Activated CD4-positive, alpha-beta memory T cell treated with anti-CD3 and anti-CD28 coated beads, Interleukin-2, amount 10 ng/mL, durations not matched to agents 7 days and 5 days (primary cell): ENCODE measurements around the gene SLC10A1. TPM values are rescaled to one million over a fixed set of nuclear protein-coding genes. Genes with fewer than 3 reads are reported as not detected.

Source experiments
- CTCF ChIA-PET: fragments of 350-600 bp; sonication (Branson Sonifier 250); formaldehyde crosslinking; loops from one replicate; lab custom pipeline; 2021; ENCODE audit warnings: antibody characterized with exemption, inconsistent platforms; lab: Charles Lee
- POLR2A ChIA-PET: fragments of 350-600 bp; sonication (Branson Sonifier 250); formaldehyde crosslinking; loops from one replicate; lab custom pipeline; 2021; ENCODE audit warnings: antibody characterized with exemption; lab: Charles Lee
- DNase-seq: peaks from one replicate; pipeline ENCODE4 v3.0.0-alpha.2; 2020
- H3K27ac Mint-ChIP-seq: one replicate; pipeline ENCODE4 v1.8.0; 2021; ENCODE audit warnings: mild to moderate bottlenecking, mixed read lengths
- H3K27me3 Mint-ChIP-seq: one replicate; pipeline ENCODE4 v1.8.0; 2021; ENCODE audit warnings: mixed read lengths
- H3K36me3 Mint-ChIP-seq: one replicate; pipeline ENCODE4 v1.8.0; 2021; ENCODE audit warnings: low read depth, mixed read lengths
- H3K4me1 Mint-ChIP-seq: one replicate; pipeline ENCODE4 v1.8.0; 2021; ENCODE audit warnings: mixed read lengths
- H3K4me3 Mint-ChIP-seq: one replicate; pipeline ENCODE4 v1.8.0; 2021; ENCODE audit warnings: mild to moderate bottlenecking, mixed read lengths
- H3K9me3 Mint-ChIP-seq: one replicate; pipeline ENCODE4 v1.8.0; 2021; ENCODE audit warnings: mixed read lengths
- total RNA-seq, 2 experiments: library from RNA; stranded (reverse); gene quantifications; one replicate each; pipeline ENCODE4 v1.2.3, GENCODE V29; 2021

The SLC10A1 gene
- not detected for total RNA-seq

GRCh38 chr14:69796797-69797500, at the start of gene SLC10A1:
Gene SLC10A1 (minus strand): TSS chr14:69797241. CDS start chr14:69797155, 86 bp downstream.
- H3K27me3 Mint-ChIP-seq = peaks cover 2% of the 10 kb centered on the region
- H3K4me3 Mint-ChIP-seq = no peak within 1 kb of the TSS
- H3K27ac Mint-ChIP-seq = no peak within 1 kb of the TSS
- no peaks in the 10 kb centered on the region for H3K4me1 Mint-ChIP-seq
- H3K36me3 Mint-ChIP-seq = no peaks in the 10 kb centered on the region
- ChIA-PET POLR2A (no interaction called here), CTCF (no interaction called here)
- no peak for DNase-seq
- H3K9me3 Mint-ChIP-seq = no peaks in the 10 kb centered on the region

GRCh38 chr14:69845787-69846186, 48.7 kb upstream of the SLC10A1 start:
- Mint-ChIP-seq H3K27ac (no peak overlapping the region), H3K4me3 (no peak overlapping the region), H3K4me1 (no peaks in the 10 kb centered on the region), H3K27me3 (peaks cover 21% of the 10 kb centered on the region), H3K36me3 (no peaks in the 10 kb centered on the region), H3K9me3 (no peaks in the 10 kb centered on the region)
- CTCF ChIA-PET = no interaction called here
- no peak for DNase-seq
- POLR2A ChIA-PET = no interaction called here

GRCh38 chr14:69845050-69845581, 48.1 kb upstream of the SLC10A1 start:
- H3K4me3 Mint-ChIP-seq = no peak overlapping the region
- H3K36me3 Mint-ChIP-seq = no peaks in the 10 kb centered on the region
- DNase-seq = no peak
- no peaks in the 10 kb centered on the region for H3K9me3 Mint-ChIP-seq
- H3K27ac Mint-ChIP-seq = no peak overlapping the region
- ChIA-PET POLR2A (no interaction called here), CTCF (no interaction called here)
- H3K27me3 Mint-ChIP-seq = peaks cover 21% of the 10 kb centered on the region
- no peaks in the 10 kb centered on the region for H3K4me1 Mint-ChIP-seq

- Mint-ChIP-seq H3K9me3 (no peaks in the 10 kb centered on the region), H3K27me3 (peaks cover 21% of the 10 kb centered on the region), H3K4me3 (no peak overlapping the region), H3K4me1 (no peaks in the 10 kb centered on the region), H3K36me3 (no peaks in the 10 kb centered on the region), H3K27ac (no peak overlapping the region)
- CTCF ChIA-PET = no interaction called here
- POLR2A ChIA-PET = no interaction called here
- DNase-seq = no peak
Observed at GRCh38 chr14:69844171-69844570, 47.1 kb upstream of the SLC10A1 start.

GRCh38 chr14:69842686-69843420, 45.8 kb upstream of the SLC10A1 start:
- no peak overlapping the region for H3K4me3 Mint-ChIP-seq
- no peaks in the 10 kb centered on the region for H3K4me1 Mint-ChIP-seq
- H3K27me3 Mint-ChIP-seq = peaks cover 18% of the 10 kb centered on the region
- POLR2A ChIA-PET = no interaction called here
- DNase-seq = no peak
- CTCF ChIA-PET = no interaction called here
- no peak overlapping the region for H3K27ac Mint-ChIP-seq
- no peaks in the 10 kb centered on the region for H3K36me3 Mint-ChIP-seq
- H3K9me3 Mint-ChIP-seq = no peaks in the 10 kb centered on the region

- no peaks in the 10 kb centered on the region for H3K4me1 Mint-ChIP-seq
- no peaks in the 10 kb centered on the region for H3K36me3 Mint-ChIP-seq
- CTCF ChIA-PET = no interaction called here
Observed at GRCh38 chr14:69841656-69842055, 44.6 kb upstream of the SLC10A1 start.

DNA sequence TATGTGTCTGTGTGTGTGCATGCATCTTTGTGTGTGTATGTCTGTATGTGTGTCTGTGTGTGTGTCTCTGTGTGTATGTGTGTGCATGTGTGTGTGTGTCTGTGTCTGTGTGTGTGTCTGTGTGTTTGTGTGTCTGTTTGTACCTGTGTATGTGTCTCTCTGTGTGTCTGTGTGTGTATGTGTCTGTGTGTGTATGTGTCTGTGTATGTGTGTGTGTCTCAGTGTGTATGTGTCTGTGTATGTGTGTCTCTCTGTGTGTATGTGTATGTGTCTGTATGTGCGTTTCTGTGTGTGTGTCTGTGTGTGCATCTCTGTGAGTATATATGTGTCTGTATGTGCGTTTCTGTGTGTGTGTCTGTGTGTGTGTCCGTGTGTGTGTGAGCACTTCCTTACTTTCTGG, 42.6 kb upstream of the SLC10A1 start:
- H3K4me1 Mint-ChIP-seq = no peaks in the 10 kb centered on the region
- H3K36me3 Mint-ChIP-seq = no peaks in the 10 kb centered on the region
- no peaks in the 10 kb centered on the region for H3K9me3 Mint-ChIP-seq
- no peak overlapping the region for H3K4me3 Mint-ChIP-seq
- H3K27me3 Mint-ChIP-seq = peaks cover 15% of the 10 kb centered on the region
- DNase-seq = no peak
- H3K27ac Mint-ChIP-seq = no peak overlapping the region
- CTCF ChIA-PET = no interaction called here
- POLR2A ChIA-PET = no interaction called here

More at GRCh38 chr14:69841656-69842055, 44.6 kb upstream of the SLC10A1 start:
- H3K27ac Mint-ChIP-seq = no peak overlapping the region
- peaks cover 14% of the 10 kb centered on the region for H3K27me3 Mint-ChIP-seq
- POLR2A ChIA-PET = no interaction called here
- no peak overlapping the region for H3K4me3 Mint-ChIP-seq
- no peak for DNase-seq
- H3K9me3 Mint-ChIP-seq = no peaks in the 10 kb centered on the region

- no peaks in the 10 kb centered on the region for H3K36me3 Mint-ChIP-seq
- DNase-seq = no peak
- ChIA-PET CTCF (no interaction called here), POLR2A (no interaction called here)
- no peak overlapping the region for H3K4me3 Mint-ChIP-seq
- H3K9me3 Mint-ChIP-seq = no peaks in the 10 kb centered on the region
- H3K27ac Mint-ChIP-seq = no peak overlapping the region
- H3K4me1 Mint-ChIP-seq = no peaks in the 10 kb centered on the region
- peaks cover 15% of the 10 kb centered on the region for H3K27me3 Mint-ChIP-seq
Observed at GRCh38 chr14:69838881-69839416, 41.9 kb upstream of the SLC10A1 start.

- peaks cover 8% of the 10 kb centered on the region for H3K27me3 Mint-ChIP-seq
- CTCF ChIA-PET = no interaction called here
- DNase-seq = no peak
- no peak overlapping the region for H3K4me3 Mint-ChIP-seq
- POLR2A ChIA-PET = no interaction called here
- no peak overlapping the region for H3K27ac Mint-ChIP-seq
- no peaks in the 10 kb centered on the region for H3K4me1 Mint-ChIP-seq
- no peaks in the 10 kb centered on the region for H3K9me3 Mint-ChIP-seq
- no peaks in the 10 kb centered on the region for H3K36me3 Mint-ChIP-seq
Observed at GRCh38 chr14:69828879-69829278, 31.8 kb upstream of the SLC10A1 start.

DNA sequence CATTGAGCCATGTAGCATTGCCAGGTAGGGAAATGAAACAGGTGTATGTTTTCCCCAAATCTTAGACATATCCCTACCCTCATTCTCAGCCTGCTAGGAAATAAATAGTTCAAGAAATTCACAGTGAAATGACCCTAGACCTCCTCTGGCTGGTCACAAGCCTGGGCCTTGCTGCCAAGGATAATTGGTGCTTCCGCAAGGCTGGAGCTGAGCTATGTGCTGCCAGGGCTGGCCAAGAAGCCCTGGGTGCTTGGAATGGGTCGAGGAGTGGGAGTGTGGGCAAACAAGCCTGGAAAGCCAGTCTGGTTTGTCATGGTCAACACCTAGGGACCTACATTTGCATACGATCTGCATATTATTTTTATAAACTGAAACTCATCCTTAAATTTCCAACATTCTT, 31.3 kb upstream of the SLC10A1 start:
- no peak for DNase-seq
- ChIA-PET CTCF (no interaction called here), POLR2A (no interaction called here)
- no peaks in the 10 kb centered on the region for H3K36me3 Mint-ChIP-seq
- peaks cover 5% of the 10 kb centered on the region for H3K27me3 Mint-ChIP-seq
- no peak overlapping the region for H3K27ac Mint-ChIP-seq
- no peaks in the 10 kb centered on the region for H3K9me3 Mint-ChIP-seq
- H3K4me3 Mint-ChIP-seq = no peak overlapping the region
- no peaks in the 10 kb centered on the region for H3K4me1 Mint-ChIP-seq

DNA sequence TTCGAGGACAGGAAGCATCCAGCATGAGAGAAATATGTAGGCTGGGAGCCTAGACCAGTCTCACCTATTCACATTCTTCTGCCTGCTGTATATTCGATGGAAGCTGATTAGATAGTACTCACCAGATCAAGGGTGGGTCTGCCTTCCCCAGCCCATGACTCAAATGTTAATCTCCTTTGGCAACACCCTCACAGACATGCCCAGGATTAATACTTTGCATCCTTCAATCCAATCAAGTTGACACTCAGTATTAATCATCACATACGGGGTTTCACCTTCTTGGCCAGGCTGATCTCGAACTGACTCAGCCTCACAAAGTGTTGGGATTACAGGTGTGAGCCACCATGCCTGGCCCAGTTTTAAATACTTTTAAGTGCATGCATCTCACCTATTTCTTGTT, 30.5 kb upstream of the SLC10A1 start:
- H3K4me1 Mint-ChIP-seq = no peaks in the 10 kb centered on the region
- ChIA-PET POLR2A (no interaction called here), CTCF (no interaction called here)
- no peak overlapping the region for H3K4me3 Mint-ChIP-seq
- H3K27ac Mint-ChIP-seq = no peak overlapping the region
- no peaks in the 10 kb centered on the region for H3K36me3 Mint-ChIP-seq
- H3K27me3 Mint-ChIP-seq = peaks cover 5% of the 10 kb centered on the region
- H3K9me3 Mint-ChIP-seq = no peaks in the 10 kb centered on the region
- no peak for DNase-seq

DNA sequence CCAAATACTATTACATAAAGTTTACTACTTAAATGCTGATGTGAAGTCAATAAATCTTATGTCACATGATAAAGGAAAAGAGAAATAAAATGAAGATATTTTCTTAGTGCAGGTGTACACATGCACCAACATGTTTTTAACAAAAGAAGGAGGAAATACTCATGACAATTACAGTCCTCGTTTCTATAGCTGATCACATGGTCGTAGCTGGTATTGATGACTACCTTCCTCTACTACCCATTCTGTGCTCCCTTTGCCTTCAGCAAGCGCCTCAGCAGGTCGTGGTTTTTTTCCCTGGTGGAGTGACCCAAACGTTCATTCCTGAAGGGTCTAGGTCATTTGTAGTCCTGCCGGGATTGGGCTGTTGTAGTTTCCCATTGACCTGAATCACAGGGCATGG, 25.4 kb upstream of the SLC10A1 start:
- H3K9me3 Mint-ChIP-seq = no peaks in the 10 kb centered on the region
- H3K4me1 Mint-ChIP-seq = peaks cover 2% of the 10 kb centered on the region
- no peak for DNase-seq
- CTCF ChIA-PET = no interaction called here
- no peaks in the 10 kb centered on the region for H3K36me3 Mint-ChIP-seq
- H3K27me3 Mint-ChIP-seq = peaks cover 12% of the 10 kb centered on the region
- POLR2A ChIA-PET = no interaction called here
- no peak overlapping the region for H3K27ac Mint-ChIP-seq
- no peak overlapping the region for H3K4me3 Mint-ChIP-seq

DNA sequence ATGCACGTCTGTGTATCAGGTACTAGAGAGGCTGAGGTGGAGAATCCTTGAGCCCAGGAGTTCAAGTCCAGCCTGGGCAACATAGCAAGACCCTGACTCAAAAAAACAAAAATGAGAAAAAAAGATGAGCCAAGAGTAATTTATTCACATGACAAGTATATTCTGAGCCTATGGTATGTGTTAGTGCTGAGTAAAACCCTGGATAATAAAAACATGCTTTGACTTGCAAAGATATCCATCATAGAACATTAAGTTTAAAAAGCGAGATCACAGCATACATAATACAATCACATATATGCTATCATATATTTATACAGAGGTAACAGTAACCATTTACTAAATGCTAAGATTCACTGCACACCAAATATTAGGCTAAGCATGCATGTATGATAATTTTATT, 23.9 kb upstream of the SLC10A1 start:
- H3K4me3 Mint-ChIP-seq = no peak overlapping the region
- DNase-seq = no peak
- peaks cover 2% of the 10 kb centered on the region for H3K4me1 Mint-ChIP-seq
- H3K9me3 Mint-ChIP-seq = no peaks in the 10 kb centered on the region
- H3K36me3 Mint-ChIP-seq = no peaks in the 10 kb centered on the region
- POLR2A ChIA-PET = no interaction called here
- peaks cover 8% of the 10 kb centered on the region for H3K27me3 Mint-ChIP-seq
- CTCF ChIA-PET = no interaction called here
- H3K27ac Mint-ChIP-seq = no peak overlapping the region
